Transverse colon (tissue), 4 donors: ENCODE data around the gene TBPL2. TPM values are rescaled to one million over a fixed set of nuclear protein-coding genes. Genes with fewer than 3 reads are reported as not detected.
"Not testable (repeated sequence)": the region's sequence is repeated elsewhere in the genome, so short reads cannot be mapped to it uniquely, and the experiment has no call there.

Experiments
- DNase-seq: peaks from one replicate; pipeline ENCODE4 v3.0.0-alpha.2; 2019
- H3K27ac ChIP-seq, 4 donors: fragments of 200-600 bp; sonication (generic); 2 replicates each; pipeline ENCODE4 v1.5.1; 2016 to 2018; ENCODE audit warnings: inconsistent platforms in 4 of 4
- H3K27me3 ChIP-seq: fragments of 200-600 bp; sonication (generic); 2 replicates; pipeline ENCODE4 v1.5.1; 2017; ENCODE audit warnings: inconsistent platforms
- H3K36me3 ChIP-seq, 4 donors: fragments of 200-600 bp; sonication (generic); 2 replicates each; pipeline ENCODE4 v1.5.1; 2017 to 2019; ENCODE audit warnings: inconsistent platforms in 4 of 4
- H3K4me1 ChIP-seq, 4 donors: fragments of 200-600 bp; sonication (generic); 2 replicates each; pipeline ENCODE4 v1.5.1; 2017 to 2020; ENCODE audit warnings: inconsistent platforms in 4 of 4
- H3K4me3 ChIP-seq, 4 donors: fragments of 200-600 bp; sonication (generic); 1 replicate in 1 of 4; 2 replicates in 3 of 4; pipeline versions ENCODE4 v1.5.1 to v1.6.1; 2017 to 2019; ENCODE audit warnings: inconsistent platforms in 4 of 4
- H3K9me3 ChIP-seq, 2 donors: fragments of 200-600 bp; sonication (generic); 2 replicates each; pipeline ENCODE4 v1.5.1; 2017 to 2019; ENCODE audit warnings: inconsistent platforms in 2 of 2
- CTCF ChIP-seq, 5 experiments: fragments of 200-600 bp in 3 of 5; fragments of 450-650 bp in 2 of 5; sonication (generic) in 3 of 5; IDR thresholded peaks; 1 replicate in 2 of 5; 2 replicates in 3 of 5; pipeline ENCODE4 v1.5.1; 2016 to 2017; ENCODE audit warnings: antibody characterized with exemption in 5 of 5, inconsistent platforms in 3 of 5, mild to moderate bottlenecking in 2 of 5, moderate library complexity in 1 of 5
- EP300 ChIP-seq: sonication (generic); formaldehyde crosslinking; IDR thresholded peaks from one replicate; pipeline ENCODE4 v1.6.1; 2017; ENCODE audit warnings: antibody characterized with exemption, low read depth
- POLR2A ChIP-seq: fragments of 450-650 bp; IDR thresholded peaks from one replicate; pipeline ENCODE4 v1.6.1; 2016; ENCODE audit warnings: antibody characterized with exemption, mild to moderate bottlenecking, moderate library complexity
- POLR2AphosphoS5 ChIP-seq, 3 donors: sonication (generic); formaldehyde crosslinking; IDR thresholded peaks; one replicate each; pipeline ENCODE4 v1.6.1; 2016; ENCODE audit warnings: antibody characterized with exemption in 3 of 3
- WGBS, 2 donors: methylation state at CpG; one replicate each; pipeline ENCODE4 v1.1.5; 2018; ENCODE audit warnings: low coverage in 1 of 2; 5-methylcytosine and 5-hydroxymethylcytosine counted together
- in situ Hi-C, 4 donors: fragments of 200-750 bp; cut with MboI; loops; one replicate each; pipeline versions ENCODE4 v1.15.0 to v1.15.1; 2017; ENCODE audit warnings: low sequenced_read_pairs in 3 of 4, low pct_ligation_motif_present in 1 of 4, low pct_unique_long_range_greater_than_20kb in 1 of 4
- intact Hi-C: fragments of 100-400 bp; cut with DNase I; formaldehyde crosslinking; loops from one replicate; pipeline ENCODE4 v1.15.1; 2023; ENCODE audit warnings: low total_unique reads
- total RNA-seq, 4 donors: library from RNA; depleted of rRNA; stranded (reverse); fragments of >200 nt; gene quantifications; one replicate each; pipeline ENCODE4 v1.1.0, GENCODE V29; 2016

TBPL2 gene
- not detected for total RNA-seq

GRCh38 chr14:55440385-55440784, at the start of gene TBPL2:
Gene TBPL2 (minus strand): TSS chr14:55440616. CDS start chr14:55440449, 167 bp downstream.
- no peak within 1 kb of the TSS for H3K4me3 ChIP-seq
- H3K4me1 ChIP-seq = peaks cover 0 to 1% (median 0%) of the 10 kb centered on the region in 4 donors
- TF ChIP-seq CTCF (IDR thresholded peaks at IDR 0.05) = no peak
- TF ChIP-seq POLR2AphosphoS5 (IDR thresholded peaks at IDR 0.05) = no peak
- TF ChIP-seq EP300 = no peak
- no peak for TF ChIP-seq POLR2A
- no peak for DNase-seq
- H3K27me3 ChIP-seq = peaks cover 4% of the 10 kb centered on the region
- H3K9me3 ChIP-seq = no peaks in the 10 kb centered on the region
- H3K36me3 ChIP-seq = no peaks in the 10 kb centered on the region
- WGBS, 2 donors = 74 to 80% methylated on average over 4 to 26 of the region's 29 CpGs
- H3K27ac ChIP-seq = no peak within 1 kb of the TSS
- intact Hi-C loops (no loop called here), in situ Hi-C loops (loop anchor here (25.0 kb wide), 2 partner anchors 222 to 1047 kb away; no protein-coding TSS in a partner anchor)

GRCh38 chr14:55488204-55488603, 47.8 kb upstream of the TBPL2 start:
- in situ Hi-C loops = no loop called here
- intact Hi-C loops = no loop called here
- DNase-seq = no peak
- H3K4me3 ChIP-seq = no peak overlapping the region
- H3K27ac ChIP-seq = no peak overlapping the region
- no peak for TF ChIP-seq EP300
- no peak for TF ChIP-seq POLR2A
- no peak for TF ChIP-seq POLR2AphosphoS5 (IDR thresholded peaks at IDR 0.05)
- TF ChIP-seq CTCF (IDR thresholded peaks at IDR 0.05) = no peak
- WGBS, 2 donors = 52 to 58% methylated on average over 4 of the region's 4 CpGs
- H3K9me3 ChIP-seq = no peaks in the 10 kb centered on the region
- H3K36me3 ChIP-seq = no peaks in the 10 kb centered on the region
- H3K27me3 ChIP-seq = no peaks in the 10 kb centered on the region
- no peaks in the 10 kb centered on the region for H3K4me1 ChIP-seq

- intact Hi-C loops (no loop called here), in situ Hi-C loops (no loop called here)
- Histone ChIP-seq H3K27me3 (no peaks in the 10 kb centered on the region), H3K4me3 (no peak overlapping the region), H3K27ac (no peak overlapping the region), H3K9me3 (no peaks in the 10 kb centered on the region), H3K36me3 (no peaks in the 10 kb centered on the region), H3K4me1 (no peaks in the 10 kb centered on the region)
- DNase-seq = no peak
- TF ChIP-seq EP300 (no peak), POLR2AphosphoS5 (IDR thresholded peaks at IDR 0.05) (no peak), POLR2A (no peak), CTCF (IDR thresholded peaks at IDR 0.05) (no peak)
- WGBS, 2 donors = 83 to 89% methylated on average over 4 of the region's 4 CpGs
Measured at GRCh38 chr14:55482936-55483605, 42.7 kb upstream of the TBPL2 start.

GRCh38 chr14:55481769-55482168, 41.4 kb upstream of the TBPL2 start:
- Histone ChIP-seq H3K4me3 (no peak overlapping the region), H3K9me3 (no peaks in the 10 kb centered on the region), H3K4me1 (no peaks in the 10 kb centered on the region), H3K27ac (no peak overlapping the region), H3K36me3 (no peaks in the 10 kb centered on the region), H3K27me3 (no peaks in the 10 kb centered on the region)
- no peak for TF ChIP-seq POLR2A
- WGBS, 2 donors = 95% methylated on average over 3 to 5 of the region's 5 CpGs
- in situ Hi-C loops = no loop called here
- no peak for DNase-seq
- intact Hi-C loops = no loop called here

GRCh38 chr14:55477680-55478079, 37.3 kb upstream of the TBPL2 start:
- no peak for DNase-seq
- in situ Hi-C loops (no loop called here), intact Hi-C loops (no loop called here)
- Histone ChIP-seq H3K4me3 (no peak overlapping the region), H3K9me3 (no peaks in the 10 kb centered on the region), H3K4me1 (no peaks in the 10 kb centered on the region), H3K27ac (no peak overlapping the region), H3K36me3 (no peaks in the 10 kb centered on the region), H3K27me3 (no peaks in the 10 kb centered on the region)
- TF ChIP-seq POLR2AphosphoS5 (IDR thresholded peaks at IDR 0.05) = no peak
- no peak for TF ChIP-seq POLR2A
- no peak for TF ChIP-seq EP300
- no peak for TF ChIP-seq CTCF (IDR thresholded peaks at IDR 0.05)
- WGBS, 2 donors = 80% methylated on average over 4 of the region's 4 CpGs; no CpG with 5 or more reads in 1 of the 2 donors

GRCh38 chr14:55476448-55476847, 36.0 kb upstream of the TBPL2 start:
- H3K27me3 ChIP-seq, H3K27ac ChIP-seq, intact Hi-C loops, H3K36me3 ChIP-seq, in situ Hi-C loops, H3K4me1 ChIP-seq, DNase-seq, H3K9me3 ChIP-seq, H3K4me3 ChIP-seq: not testable (repeated sequence)
- WGBS, 2 donors = 93 to 97% methylated on average over 3 of the region's 3 CpGs
